ENCODE data around the gene MYO15A.

MYO15A gene

GRCh38 chr17:18120461-18121017 lies 12.0 kb downstream of the MYO15A start (continued):
- TF ChIP-seq ZNF629 (tag by site-specific recombination; IDR thresholded peaks at IDR 0.05) (no peak), ZNF433 (tag by site-specific recombination; IDR thresholded peaks at IDR 0.05; ENCODE audit: low read depth) (no peak)

GRCh38 chr17:18121144-18121910 lies 12.8 kb downstream of the MYO15A start:
- H3K4me1 ChIP-seq (ENCODE audit: control insufficient read depth, insufficient read depth, low read length), result no peaks in the 10 kb centered on the region
- H3K27ac ChIP-seq (ENCODE audit: extremely low read depth, low read depth, low read length), result no peak overlapping the region
- ChIA-PET CTCF (interaction anchor here (0.6 kb wide), 2 partner anchors 39 to 358 kb away, joined by 3 read pairs; no protein-coding TSS in a partner anchor), POLR2A (no interaction called here)
- no peaks in the 10 kb centered on the region for H3K9me3 ChIP-seq (ENCODE audit: control insufficient read depth, insufficient read depth, low read depth, low read length)
- TF ChIP-seq ZNF121 (tag by site-specific recombination; IDR thresholded peaks at IDR 0.05) (no peak), ZNF664 (tag by site-specific recombination; IDR thresholded peaks at IDR 0.05) (no peak), ZNF571 (tag by site-specific recombination; IDR thresholded peaks at IDR 0.05) (no peak), ZNF24 (tag by site-specific recombination; IDR thresholded peaks at IDR 0.05) (no peak), ZNF354C (tag by site-specific recombination; IDR thresholded peaks at IDR 0.05; ENCODE audit: borderline replicate concordance, low read depth) (no peak), CTCF (tag by site-specific recombination; IDR thresholded peaks at IDR 0.05) (no peak), ZIC2 (tag by site-specific recombination; IDR thresholded peaks at IDR 0.05) (no peak), ZNF274 (IDR thresholded peaks at IDR 0.05; ENCODE audit: low read length) (no peak), ZNF274 (tag by site-specific recombination; IDR thresholded peaks at IDR 0.05; ENCODE audit: borderline replicate concordance) (no peak), ZNF747 (tag by site-specific recombination; IDR thresholded peaks at IDR 0.05) (no peak), ZNF488 (tag by site-specific recombination; IDR thresholded peaks at IDR 0.05) (no peak), ZNF600 (tag by site-specific recombination; IDR thresholded peaks at IDR 0.05) (no peak), EGR2 (tag by site-specific recombination; IDR thresholded peaks at IDR 0.05; ENCODE audit: low read depth) (no peak), ZSCAN23 (tag by site-specific recombination; IDR thresholded peaks at IDR 0.05) (no peak), MEIS1 (CRISPR knock-in tag; IDR thresholded peaks at IDR 0.05; ENCODE audit: borderline replicate concordance) (no peak), PRDM6 (tag by site-specific recombination; IDR thresholded peaks at IDR 0.05) (no peak), PRDM2 (tag by site-specific recombination; IDR thresholded peaks at IDR 0.05; ENCODE audit: borderline replicate concordance) (no peak)
- TF ChIP-seq, protein P1, sequence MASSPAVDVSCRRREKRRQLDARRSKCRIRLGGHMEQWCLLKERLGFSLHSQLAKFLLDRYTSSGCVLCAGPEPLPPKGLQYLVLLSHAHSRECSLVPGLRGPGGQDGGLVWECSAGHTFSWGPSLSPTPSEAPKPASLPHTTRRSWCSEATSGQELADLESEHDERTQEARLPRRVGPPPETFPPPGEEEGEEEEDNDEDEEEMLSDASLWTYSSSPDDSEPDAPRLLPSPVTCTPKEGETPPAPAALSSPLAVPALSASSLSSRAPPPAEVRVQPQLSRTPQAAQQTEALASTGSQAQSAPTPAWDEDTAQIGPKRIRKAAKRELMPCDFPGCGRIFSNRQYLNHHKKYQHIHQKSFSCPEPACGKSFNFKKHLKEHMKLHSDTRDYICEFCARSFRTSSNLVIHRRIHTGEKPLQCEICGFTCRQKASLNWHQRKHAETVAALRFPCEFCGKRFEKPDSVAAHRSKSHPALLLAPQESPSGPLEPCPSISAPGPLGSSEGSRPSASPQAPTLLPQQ (tag by site-specific recombination; IDR thresholded peaks at IDR 0.05), result no peak
- no peaks in the 10 kb centered on the region for H3K36me3 ChIP-seq (ENCODE audit: control insufficient read depth in 2 of 2, insufficient read depth in 1 of 2, low read length in 2 of 2)
- H3K4me3 ChIP-seq (ENCODE audit: low read depth, low read length), result no peak overlapping the region

All from HEK293 (cell line).